ENCODE measurements around the gene ABCB1. TPM values are rescaled to one million over a fixed set of nuclear protein-coding genes. Genes with fewer than 3 reads are reported as not detected.

Gene ABCB1
- total RNA-seq, 1 donor from 2014 or later = 4.3 TPM

GRCh38 chr7:87507446-87507845 lies 93.2 kb downstream of the ABCB1 start:
- Histone ChIP-seq H3K27me3 (ENCODE audit: low read depth) (no peaks in the 10 kb centered on the region), H3K4me3 (no peak overlapping the region), H3K4me1 (no peaks in the 10 kb centered on the region), H3K36me3 (no peaks in the 10 kb centered on the region), H3K27ac (no peak overlapping the region), H3K9me3 (no peaks in the 10 kb centered on the region)
- no peak for DNase-seq
- intact Hi-C loops (cut with DNase I) = no loop called here
- no peak for ATAC-seq
- no peak for TF ChIP-seq CTCF (IDR thresholded peaks at IDR 0.05)

DNA sequence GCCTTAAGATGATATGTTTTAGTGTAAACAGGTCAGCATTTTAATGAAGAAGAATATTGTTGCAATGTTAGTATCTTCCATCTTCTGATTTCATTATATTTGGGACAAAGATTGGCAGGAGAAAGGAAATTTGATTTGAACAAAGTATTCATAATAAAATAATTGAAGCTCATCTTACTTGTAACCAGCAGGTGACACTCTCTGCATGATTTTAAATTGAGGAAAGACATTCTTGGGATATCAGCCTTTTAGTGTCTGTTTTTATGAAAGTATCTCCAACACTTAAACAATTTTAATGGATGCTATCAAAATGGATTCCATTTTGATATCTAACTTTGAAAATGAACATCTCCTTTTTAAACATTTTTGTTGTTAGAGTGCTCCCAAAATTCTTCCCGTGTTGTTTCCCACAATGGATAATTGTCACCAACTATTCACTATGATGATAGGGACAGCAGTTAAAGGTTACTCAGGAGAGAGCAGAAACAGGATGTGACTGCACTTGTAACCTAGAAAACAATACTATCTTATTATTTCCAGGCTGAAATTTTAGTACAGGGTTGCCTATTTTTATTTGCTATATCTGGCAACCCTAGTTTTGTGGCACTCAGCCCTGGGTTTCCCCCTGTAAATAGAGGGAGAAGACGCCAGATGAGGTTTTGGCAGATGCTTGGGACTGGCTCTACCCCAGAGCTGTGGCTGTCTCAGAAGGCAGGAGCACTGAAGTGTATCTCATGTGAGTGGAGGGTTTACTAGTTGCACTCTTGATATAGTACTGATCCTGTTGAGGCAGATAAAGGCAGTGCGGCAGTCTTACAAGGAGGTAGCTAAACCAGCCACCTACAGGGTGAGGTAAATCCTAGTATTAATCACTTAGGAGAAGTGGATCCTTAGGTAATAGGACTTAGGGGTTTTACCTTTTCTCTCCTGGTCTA lies 94.2 kb downstream of the ABCB1 start:
- intact Hi-C loops (cut with DNase I) = no loop called here
- H3K27me3 ChIP-seq (ENCODE audit: low read depth) = no peaks in the 10 kb centered on the region
- H3K4me3 ChIP-seq = no peak overlapping the region
- no peak for TF ChIP-seq CTCF (IDR thresholded peaks at IDR 0.05)
- no peak for DNase-seq
- no peaks in the 10 kb centered on the region for H3K36me3 ChIP-seq
- no peaks in the 10 kb centered on the region for H3K9me3 ChIP-seq
- no peaks in the 10 kb centered on the region for H3K4me1 ChIP-seq
- ATAC-seq = no peak
- no peak overlapping the region for H3K27ac ChIP-seq

GRCh38 chr7:87505557-87506245 lies 95.0 kb downstream of the ABCB1 start:
- intact Hi-C loops (cut with DNase I) = no loop called here
- DNase-seq (no peak), ATAC-seq (no peak)
- Histone ChIP-seq H3K27me3 (ENCODE audit: low read depth) (no peaks in the 10 kb centered on the region), H3K4me1 (no peaks in the 10 kb centered on the region), H3K4me3 (no peak overlapping the region), H3K36me3 (no peaks in the 10 kb centered on the region), H3K27ac (no peak overlapping the region), H3K9me3 (no peaks in the 10 kb centered on the region)
- TF ChIP-seq CTCF (IDR thresholded peaks at IDR 0.05) = no peak

DNA sequence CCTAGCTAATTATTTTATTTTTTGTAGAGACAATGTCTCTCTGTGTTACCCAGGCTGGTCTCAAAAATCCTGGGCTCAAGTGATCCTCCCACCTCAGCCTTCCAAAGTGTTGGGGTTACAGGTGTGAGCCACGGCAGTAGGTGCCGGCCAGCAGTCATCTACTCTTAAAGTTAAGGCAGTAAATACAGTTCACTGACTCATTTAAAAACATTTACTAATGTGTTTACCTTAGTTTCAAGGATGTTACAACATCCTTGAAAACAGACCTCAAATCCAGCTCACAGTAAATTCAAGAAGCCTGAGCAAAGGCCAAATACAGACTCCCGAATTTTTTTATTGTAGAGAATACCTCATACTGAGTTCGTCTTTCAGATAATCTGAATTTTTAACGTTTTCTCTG lies 95.6 kb downstream of the ABCB1 start:
- Histone ChIP-seq H3K27ac (no peak overlapping the region), H3K9me3 (no peaks in the 10 kb centered on the region), H3K36me3 (no peaks in the 10 kb centered on the region), H3K4me1 (no peaks in the 10 kb centered on the region), H3K27me3 (ENCODE audit: low read depth) (no peaks in the 10 kb centered on the region), H3K4me3 (no peak overlapping the region)
- no peak for DNase-seq
- intact Hi-C loops (cut with DNase I) = no loop called here
- TF ChIP-seq CTCF (IDR thresholded peaks at IDR 0.05) = no peak
- no peak for ATAC-seq

GRCh38 chr7:87499494-87499893 lies 101.2 kb downstream of the ABCB1 start:
- Histone ChIP-seq H3K4me3 (no peak overlapping the region), H3K27ac (no peak overlapping the region), H3K27me3 (ENCODE audit: low read depth) (no peaks in the 10 kb centered on the region), H3K9me3 (no peaks in the 10 kb centered on the region), H3K36me3 (no peaks in the 10 kb centered on the region), H3K4me1 (no peaks in the 10 kb centered on the region)
- DNase-seq = no peak
- intact Hi-C loops (cut with DNase I) = no loop called here
- TF ChIP-seq CTCF (IDR thresholded peaks at IDR 0.05) = no peak
- ATAC-seq = no peak
